GM19023 (cell line): ENCODE results near the gene KMT2C.
"Not testable (repeated sequence)": the region's sequence is repeated elsewhere in the genome, so short reads cannot be mapped to it uniquely, and the experiment has no call there.

Experiments used
- ATAC-seq: cut with Tn5 transposase; IDR thresholded peaks from one replicate; pipeline ENCODE4 v1.9.1; 2021; ENCODE audit warnings: mild to moderate bottlenecking, moderate library complexity; ENCODE audit not compliant: unreplicated experiment

KMT2C gene

DNA sequence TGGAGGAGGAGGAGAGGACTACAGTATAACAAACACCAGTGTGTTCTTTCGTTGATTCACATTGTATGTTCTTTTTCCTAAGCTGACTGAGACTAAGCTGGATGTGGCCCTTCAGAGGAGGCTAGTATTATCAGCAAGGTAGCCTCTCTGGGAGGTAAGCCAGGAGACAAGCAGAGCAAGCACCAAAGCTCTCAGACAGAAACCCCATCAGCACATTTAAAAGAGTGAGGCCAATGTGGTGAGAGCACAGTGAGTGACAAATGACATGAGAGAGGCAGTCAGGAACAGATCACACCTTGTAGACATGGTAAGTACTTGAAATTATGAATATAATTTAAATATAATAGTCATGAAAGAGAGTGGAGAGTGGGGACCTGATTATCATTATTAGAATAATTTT, 107.6 kb downstream of the KMT2C start:
- ATAC-seq = no peak

GRCh38 chr7:152315845-152316244, 120.0 kb downstream of the KMT2C start:
- no peak for ATAC-seq

GRCh38 chr7:152313831-152314604, 121.8 kb downstream of the KMT2C start:
- ATAC-seq = no peak

- ATAC-seq = no peak
These were observed 122.6 kb downstream of the KMT2C start for GRCh38 chr7:152313217-152313616.

DNA sequence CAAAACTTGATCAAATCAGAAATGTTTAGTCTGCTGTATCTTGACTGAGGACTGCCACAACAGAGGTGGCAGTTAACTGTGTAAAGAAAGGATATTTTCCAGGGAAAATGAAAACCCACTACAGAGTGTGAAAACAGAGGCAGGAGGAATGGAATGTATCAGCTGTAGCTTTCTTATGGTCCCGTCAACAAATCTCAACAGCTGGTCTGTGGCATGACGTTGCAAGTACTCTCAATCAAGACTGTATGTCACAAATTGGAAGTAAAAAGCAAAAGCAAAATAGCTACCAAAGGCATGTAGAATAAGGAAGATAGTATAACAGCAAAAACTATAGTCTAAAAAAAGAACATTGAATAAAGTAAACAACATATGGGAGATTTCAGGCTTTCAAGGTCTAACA, 123.5 kb downstream of the KMT2C start:
- no peak for ATAC-seq

DNA sequence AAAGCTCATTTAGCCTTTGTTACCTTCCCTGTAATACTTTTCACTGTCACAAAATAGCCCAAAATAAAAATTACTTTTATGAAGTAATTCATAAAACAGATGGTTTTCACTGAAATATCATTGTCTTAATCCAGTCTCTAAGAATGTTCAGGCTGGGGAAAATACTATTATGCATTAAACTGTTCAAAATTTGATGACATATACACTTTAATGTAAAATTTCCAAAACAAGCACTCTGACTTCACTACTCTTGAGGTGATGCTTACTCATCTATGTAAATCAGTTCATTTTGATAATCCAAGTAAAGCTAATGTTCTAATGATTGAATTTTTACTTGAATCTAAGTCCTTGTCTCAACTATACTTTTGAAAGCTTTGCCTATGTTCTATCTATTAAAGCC, 127.9 kb downstream of the KMT2C start:
- no peak for ATAC-seq

GRCh38 chr7:152299542-152300143, 136.2 kb downstream of the KMT2C start:
- ATAC-seq = not testable (repeated sequence)

DNA sequence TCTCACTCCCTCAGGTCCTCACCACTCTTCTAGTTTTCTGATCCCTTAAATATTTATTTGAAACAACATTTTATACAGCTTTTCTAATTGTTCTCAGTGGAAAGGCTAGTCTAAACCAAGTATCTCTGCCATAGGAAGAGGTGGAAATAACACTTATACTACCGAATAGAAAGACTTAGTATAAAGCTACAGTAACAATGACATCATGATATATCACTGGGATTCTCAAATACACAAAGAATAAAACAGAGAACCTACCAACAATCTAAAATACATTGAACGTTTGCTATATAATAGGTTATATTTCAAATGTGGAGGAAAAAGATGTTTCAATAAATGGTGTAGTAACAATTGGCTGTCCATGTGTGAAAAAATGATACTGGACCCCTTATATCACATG, 142.9 kb downstream of the KMT2C start:
- no peak for ATAC-seq

- ATAC-seq = not testable (repeated sequence)
These were observed 148.8 kb downstream of the KMT2C start for GRCh38 chr7:152286972-152287371.

GRCh38 chr7:152286219-152286618, 149.6 kb downstream of the KMT2C start:
- ATAC-seq = not testable (repeated sequence)

DNA sequence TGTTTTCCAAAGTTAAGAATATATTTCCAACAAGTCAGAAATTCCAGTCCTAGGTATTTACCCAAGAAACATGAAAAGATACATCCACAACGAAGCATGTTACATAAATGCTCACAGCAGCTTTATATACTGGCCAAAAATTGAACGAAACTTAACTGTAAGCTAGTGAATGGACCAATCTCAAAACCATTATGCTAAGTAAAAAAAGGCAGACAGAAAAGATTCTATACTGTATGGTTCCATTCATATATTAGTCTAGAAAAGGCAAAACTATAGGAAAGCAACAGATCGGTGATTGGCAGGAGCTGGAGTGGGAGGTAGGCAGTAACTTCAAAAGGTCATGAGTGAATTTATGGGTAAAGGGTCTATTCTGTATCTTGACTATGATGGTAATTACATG, 150.8 kb downstream of the KMT2C start:
- ATAC-seq = not testable (repeated sequence)

DNA sequence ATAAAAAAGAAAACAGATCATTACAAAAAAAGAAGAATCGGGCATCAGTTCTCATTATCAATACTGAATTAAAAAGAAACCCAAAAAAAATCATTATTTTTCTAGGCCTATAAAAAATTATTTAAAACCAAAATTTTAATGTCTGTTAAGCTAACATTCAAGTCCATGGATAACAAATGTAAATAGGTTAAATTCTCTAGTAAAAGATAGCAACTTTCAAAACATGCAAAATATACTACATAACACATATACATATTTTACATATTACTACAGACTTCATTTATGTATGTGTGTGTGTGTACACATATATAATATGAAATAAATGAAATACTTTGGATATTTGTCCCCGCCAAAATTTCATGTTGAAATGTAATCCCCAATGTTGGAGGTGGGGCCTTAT, 158.1 kb downstream of the KMT2C start:
- not testable (repeated sequence) for ATAC-seq

- ATAC-seq = not testable (repeated sequence)
These were observed 165.4 kb downstream of the KMT2C start for GRCh38 chr7:152270427-152270826.

DNA sequence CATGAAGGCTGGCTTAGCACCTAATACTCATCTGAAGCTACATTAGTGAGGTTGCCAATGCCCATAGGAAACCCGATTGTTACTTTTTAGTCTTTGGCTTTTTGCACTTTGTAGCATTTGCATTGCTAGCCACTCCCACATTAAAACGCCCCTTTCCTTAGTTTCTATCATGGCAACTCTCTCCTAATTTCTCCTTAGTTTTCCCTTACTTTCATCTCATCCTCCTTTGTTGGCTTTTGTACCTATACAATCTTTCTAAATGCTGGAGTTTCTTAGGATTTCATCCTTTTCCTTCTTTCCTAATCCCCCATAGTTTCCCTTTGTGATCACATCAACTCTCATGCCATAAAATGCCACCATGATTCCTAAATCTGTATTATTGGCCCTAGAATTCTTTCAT, 168.9 kb downstream of the KMT2C start:
- not testable (repeated sequence) for ATAC-seq

DNA sequence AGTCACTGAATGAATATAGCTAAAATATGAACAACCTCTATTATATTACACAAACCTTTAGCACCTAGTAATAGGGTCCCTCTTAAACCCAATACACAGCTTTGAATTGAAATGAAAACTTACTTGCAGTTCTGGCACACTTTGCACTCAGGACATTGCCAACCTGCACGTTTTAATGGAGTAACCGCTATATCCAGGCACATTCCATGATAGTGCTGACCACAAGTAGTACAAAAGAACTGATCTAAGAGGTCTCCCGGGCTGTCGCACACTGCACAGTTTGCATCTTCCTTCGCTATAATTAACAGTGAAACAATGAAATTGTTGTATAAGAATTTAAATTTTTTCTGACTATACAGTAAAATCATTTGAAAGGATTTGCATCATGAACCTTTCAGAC, 170.9 kb downstream of the KMT2C start:
- not testable (repeated sequence) for ATAC-seq

- ATAC-seq = not testable (repeated sequence)
These were observed 173.7 kb downstream of the KMT2C start for GRCh38 chr7:152262146-152262545.

DNA sequence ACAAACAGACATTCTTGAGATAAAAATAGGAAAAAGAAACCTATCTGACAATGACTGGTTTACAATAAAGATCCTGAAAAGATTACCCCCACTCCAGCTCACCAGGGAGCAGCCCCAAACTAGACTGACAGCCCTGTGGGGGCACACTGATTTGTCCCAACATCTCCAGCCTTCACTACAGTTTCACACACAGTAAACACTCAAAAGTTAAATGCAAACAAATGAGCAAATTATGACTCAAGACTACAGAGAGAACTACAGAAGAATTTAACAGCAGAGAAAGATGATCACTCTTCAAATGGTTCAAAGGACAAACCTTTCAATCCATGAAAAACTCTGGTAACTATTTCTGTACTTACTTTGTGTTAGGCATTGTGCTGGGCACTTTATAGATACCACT, 176.2 kb downstream of the KMT2C start:
- ATAC-seq = not testable (repeated sequence)

DNA sequence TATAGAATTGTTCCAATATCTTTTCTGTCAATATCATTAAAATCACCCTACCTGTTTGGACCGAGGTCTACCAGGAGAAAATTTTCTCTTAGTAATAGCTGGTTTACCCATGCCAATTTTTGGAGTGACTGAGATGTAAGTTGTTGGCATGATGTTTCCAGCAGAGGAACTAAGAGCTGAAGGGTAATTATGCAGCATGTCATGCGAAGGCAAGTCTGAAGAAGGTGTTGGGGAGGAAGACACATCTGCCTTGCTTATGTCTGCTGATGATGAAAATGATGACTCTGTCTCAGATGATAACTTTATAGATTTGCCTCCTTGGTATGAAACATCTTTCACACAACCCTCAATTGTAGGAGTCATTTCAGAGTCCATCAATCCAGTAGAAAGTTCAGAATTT, 188.0 kb downstream of the KMT2C start:
- not testable (repeated sequence) for ATAC-seq

GRCh38 chr7:152245417-152245816, 190.4 kb downstream of the KMT2C start:
- not testable (repeated sequence) for ATAC-seq

- not testable (repeated sequence) for ATAC-seq
These were observed 192.3 kb downstream of the KMT2C start for GRCh38 chr7:152243464-152243863.

GRCh38 chr7:152241301-152241700, 194.5 kb downstream of the KMT2C start:
- ATAC-seq = not testable (repeated sequence)

GRCh38 chr7:152236306-152236705, 199.5 kb downstream of the KMT2C start:
- ATAC-seq = not testable (repeated sequence)
